Ovary (tissue), 3 donors: ENCODE data around the gene PDE4C.

Experiments used
- EP300 ChIP-seq: sonication (generic); formaldehyde crosslinking; IDR thresholded peaks from one replicate; pipeline ENCODE4 v1.6.1; 2017; ENCODE audit warnings: antibody characterized with exemption
- POLR2A ChIP-seq: fragments of 450-650 bp; IDR thresholded peaks from one replicate; pipeline ENCODE4 v1.6.1; 2017; ENCODE audit warnings: antibody characterized with exemption, mild to moderate bottlenecking, moderate library complexity
- TF ChIP-seq, protein P1 (sequence below), 3 donors: fragments of 450-650 bp in 2 of 3; fragments of 200-600 bp in 1 of 3; IDR thresholded peaks; one replicate each; pipeline versions ENCODE4 v1.5.1 to v1.8.0; 2016 to 2022; ENCODE audit warnings: antibody characterized with exemption in 3 of 3, mild to moderate bottlenecking in 1 of 3
- donor health status: DM: no; HTN: no; CAD: no.

DNA sequence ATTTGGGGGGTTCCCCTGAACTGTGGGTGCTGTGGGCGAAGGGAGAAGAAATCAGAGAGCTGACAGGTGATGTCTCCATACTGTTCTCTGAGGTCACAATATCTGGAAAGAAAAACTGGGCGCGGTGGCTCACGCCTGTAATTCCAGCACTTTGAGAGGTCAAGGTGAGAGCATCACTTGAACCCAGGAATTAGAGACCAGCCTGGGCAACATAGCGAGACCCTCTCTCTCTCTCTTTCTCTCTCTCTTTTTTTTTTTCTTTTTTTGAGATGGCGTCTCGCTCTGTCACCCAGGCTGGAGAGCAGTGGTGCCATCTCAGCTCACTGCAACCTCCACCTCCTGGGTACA lies 26.1 kb upstream of the PDE4C start:
- TF ChIP-seq, protein P1, sequence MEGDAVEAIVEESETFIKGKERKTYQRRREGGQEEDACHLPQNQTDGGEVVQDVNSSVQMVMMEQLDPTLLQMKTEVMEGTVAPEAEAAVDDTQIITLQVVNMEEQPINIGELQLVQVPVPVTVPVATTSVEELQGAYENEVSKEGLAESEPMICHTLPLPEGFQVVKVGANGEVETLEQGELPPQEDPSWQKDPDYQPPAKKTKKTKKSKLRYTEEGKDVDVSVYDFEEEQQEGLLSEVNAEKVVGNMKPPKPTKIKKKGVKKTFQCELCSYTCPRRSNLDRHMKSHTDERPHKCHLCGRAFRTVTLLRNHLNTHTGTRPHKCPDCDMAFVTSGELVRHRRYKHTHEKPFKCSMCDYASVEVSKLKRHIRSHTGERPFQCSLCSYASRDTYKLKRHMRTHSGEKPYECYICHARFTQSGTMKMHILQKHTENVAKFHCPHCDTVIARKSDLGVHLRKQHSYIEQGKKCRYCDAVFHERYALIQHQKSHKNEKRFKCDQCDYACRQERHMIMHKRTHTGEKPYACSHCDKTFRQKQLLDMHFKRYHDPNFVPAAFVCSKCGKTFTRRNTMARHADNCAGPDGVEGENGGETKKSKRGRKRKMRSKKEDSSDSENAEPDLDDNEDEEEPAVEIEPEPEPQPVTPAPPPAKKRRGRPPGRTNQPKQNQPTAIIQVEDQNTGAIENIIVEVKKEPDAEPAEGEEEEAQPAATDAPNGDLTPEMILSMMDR (IDR thresholded peaks at IDR 0.05): no peak
- no peak for TF ChIP-seq POLR2A
- no peak for TF ChIP-seq EP300
